Fibroblast of villous mesenchyme (primary cell): Measurements from ENCODE around the gene MISP. TPM values are rescaled to one million over a fixed set of nuclear protein-coding genes. Genes with fewer than 3 reads are reported as not detected.

Experiments used
- DNase-seq: peaks from one replicate; pipeline ENCODE4 v3.0.0-alpha.2; 2010; ENCODE audit warnings: low read depth
- H3K4me3 ChIP-seq: 2 replicates; pipeline ENCODE4 v1.5.1; 2011; ENCODE audit warnings: low read depth, mild to moderate bottlenecking, low read length
- small RNA-seq: library from RNA; depleted of rRNA; stranded (forward); fragments of <200 nt; gene quantifications from one replicate; pipeline ENCODE3, GENCODE V24; 2012
- total RNA-seq: library from RNA; depleted of rRNA; stranded (reverse); fragments of >200 nt; gene quantifications from 2 replicates; pipeline ENCODE4 v1.2.3, GENCODE V29; 2012
- TF ChIP-seq, protein P1 (sequence below): IDR thresholded peaks from 2 replicates; pipeline ENCODE4 v1.5.1; 2012; ENCODE audit warnings: low read depth, mild to moderate bottlenecking, low read length; ENCODE audit not compliant: insufficient read depth

Gene MISP
- total RNA-seq, 1 donor, result 0.43 TPM

DNA sequence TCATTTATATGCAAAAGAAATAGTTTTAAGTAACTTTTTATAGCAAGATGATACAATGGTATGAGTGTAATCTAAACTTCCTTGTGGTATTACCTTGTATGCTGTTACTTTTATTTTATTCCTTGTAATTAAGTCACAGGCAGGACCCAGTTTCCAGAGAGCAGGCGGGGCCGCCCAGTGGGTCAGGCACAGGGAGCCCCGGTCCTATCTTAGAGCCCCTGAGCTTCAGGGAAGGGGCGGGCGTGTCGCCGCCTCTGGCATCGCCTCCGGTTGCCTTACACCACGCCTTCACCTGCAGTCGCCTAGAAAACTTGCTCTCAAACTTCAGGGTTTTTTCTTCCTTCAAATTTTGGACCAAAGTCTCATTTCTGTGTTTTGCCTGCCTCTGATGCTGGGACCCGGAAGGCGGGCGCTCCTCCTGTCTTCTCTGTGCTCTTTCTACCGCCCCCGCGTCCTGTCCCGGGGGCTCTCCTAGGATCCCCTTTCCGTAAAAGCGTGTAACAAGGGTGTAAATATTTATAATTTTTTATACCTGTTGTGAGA lies 60.7 kb downstream of the MISP start:
- TF ChIP-seq, protein P1, sequence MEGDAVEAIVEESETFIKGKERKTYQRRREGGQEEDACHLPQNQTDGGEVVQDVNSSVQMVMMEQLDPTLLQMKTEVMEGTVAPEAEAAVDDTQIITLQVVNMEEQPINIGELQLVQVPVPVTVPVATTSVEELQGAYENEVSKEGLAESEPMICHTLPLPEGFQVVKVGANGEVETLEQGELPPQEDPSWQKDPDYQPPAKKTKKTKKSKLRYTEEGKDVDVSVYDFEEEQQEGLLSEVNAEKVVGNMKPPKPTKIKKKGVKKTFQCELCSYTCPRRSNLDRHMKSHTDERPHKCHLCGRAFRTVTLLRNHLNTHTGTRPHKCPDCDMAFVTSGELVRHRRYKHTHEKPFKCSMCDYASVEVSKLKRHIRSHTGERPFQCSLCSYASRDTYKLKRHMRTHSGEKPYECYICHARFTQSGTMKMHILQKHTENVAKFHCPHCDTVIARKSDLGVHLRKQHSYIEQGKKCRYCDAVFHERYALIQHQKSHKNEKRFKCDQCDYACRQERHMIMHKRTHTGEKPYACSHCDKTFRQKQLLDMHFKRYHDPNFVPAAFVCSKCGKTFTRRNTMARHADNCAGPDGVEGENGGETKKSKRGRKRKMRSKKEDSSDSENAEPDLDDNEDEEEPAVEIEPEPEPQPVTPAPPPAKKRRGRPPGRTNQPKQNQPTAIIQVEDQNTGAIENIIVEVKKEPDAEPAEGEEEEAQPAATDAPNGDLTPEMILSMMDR, result no peak
- no peak overlapping the region for H3K4me3 ChIP-seq
- DNase-seq, result no peak

DNA sequence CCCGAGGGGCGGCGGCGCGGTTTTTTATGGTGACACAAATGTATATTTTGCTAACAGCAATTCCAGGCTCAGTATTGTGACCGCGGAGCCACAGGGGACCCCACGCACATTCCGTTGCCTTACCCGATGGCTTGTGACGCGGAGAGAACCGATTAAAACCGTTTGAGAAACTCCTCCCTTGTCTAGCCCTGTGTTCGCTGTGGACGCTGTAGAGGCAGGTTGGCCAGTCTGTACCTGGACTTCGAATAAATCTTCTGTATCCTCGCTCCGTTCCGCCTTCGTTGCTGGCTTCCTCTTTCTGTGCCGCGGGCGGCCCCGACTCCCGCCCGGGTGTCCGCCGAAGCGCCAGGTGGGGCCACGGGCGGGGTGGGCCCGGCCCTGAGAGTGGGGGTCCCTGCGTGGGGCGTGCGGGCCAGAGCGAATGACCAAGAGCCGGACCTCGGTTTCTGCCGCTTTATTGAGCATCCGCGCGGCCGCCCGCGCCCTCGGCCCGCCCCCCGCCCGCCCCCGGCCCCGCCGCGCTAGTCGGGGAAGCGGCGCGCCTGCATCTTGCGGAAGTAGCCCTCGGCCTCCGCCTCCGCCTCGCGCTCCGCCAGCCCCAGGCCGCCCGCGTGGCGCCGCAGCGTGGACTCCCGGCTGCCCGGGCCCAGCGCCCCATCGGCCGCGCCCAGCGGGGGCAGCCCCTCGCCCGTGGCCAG lies 61.3 kb downstream of the MISP start:
- H3K4me3 ChIP-seq, result no peak overlapping the region
- DNase-seq, result no peak
- TF ChIP-seq, protein P1, result no peak

DNA sequence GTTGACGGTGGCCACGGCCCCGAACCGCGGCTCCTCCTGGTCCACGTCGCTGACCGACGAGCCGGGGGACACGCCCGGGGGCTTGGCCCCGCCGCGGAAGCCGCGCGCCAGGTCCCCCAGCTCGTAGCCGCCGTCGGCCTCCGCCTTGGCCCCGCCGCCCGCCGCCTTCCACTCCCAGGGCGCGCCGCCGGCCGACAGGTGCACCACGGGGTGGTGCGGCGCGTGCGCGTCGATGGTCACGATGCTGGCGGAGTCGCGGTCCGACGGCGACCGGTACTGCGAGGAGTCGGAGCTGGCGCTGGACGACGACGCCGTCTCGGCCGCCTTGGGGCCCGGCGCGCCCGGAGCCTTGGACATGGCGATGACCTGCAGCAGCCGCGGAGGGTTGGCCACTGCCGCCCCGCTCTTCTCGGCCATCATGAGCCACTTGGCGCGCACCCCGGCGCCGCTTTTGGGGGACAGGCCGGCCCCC lies 61.9 kb downstream of the MISP start:
- DNase-seq, result no peak
- TF ChIP-seq, protein P1, result no peak
- no peak overlapping the region for H3K4me3 ChIP-seq

DNA sequence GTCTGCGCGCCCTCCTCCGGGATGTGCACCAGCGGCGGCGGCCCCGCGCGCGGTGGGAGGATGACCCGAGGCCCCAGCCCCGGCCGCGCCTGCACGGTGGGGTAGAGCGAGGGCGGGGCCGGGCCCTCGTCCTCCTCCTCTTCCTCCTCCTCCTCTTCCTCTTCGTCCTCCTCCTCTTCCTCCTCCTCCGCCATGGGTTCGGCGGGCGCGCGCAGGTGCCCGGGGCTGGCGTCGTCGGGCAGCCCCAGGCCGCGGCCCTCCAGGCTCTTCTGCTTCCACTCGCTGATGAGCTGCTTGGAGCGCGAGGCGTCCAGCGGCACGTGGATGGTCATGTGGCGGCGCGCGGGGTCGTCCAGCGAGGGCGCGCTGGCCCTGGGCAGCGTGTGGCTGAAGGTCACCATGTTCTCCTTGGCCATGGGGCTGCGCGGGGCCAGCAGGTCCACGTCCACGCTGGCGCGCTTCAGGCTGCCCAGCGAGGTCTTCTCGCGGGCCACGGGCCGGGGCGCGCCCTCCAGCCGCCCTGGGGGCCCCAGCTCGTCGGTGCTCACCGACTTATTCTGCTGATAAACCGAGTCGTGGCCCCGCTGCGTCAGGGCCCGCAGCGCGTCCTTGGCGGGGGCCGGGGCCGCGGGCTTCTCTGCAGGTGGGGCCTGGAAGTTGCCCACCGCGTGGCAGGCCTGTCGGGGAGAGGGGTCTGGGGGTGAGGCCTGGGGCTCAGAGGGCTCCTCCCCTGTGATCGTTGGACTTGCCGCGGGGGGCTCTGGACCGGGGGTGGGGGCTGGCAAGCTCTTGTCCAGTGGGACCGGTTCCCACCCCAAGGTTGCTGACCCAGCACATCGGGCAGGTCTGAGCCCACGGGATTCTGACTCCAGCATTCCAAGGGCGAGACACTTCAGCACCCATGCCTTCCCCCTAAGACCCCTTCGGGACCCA lies 62.6 kb downstream of the MISP start:
- no peak for DNase-seq
- no peak overlapping the region for H3K4me3 ChIP-seq
- TF ChIP-seq, protein P1, result no peak

Small RNA genes lying within 50 kb of the gene (small RNA-seq; reads per million reads assigned to genes)
- gene MIR3187, result not detected

Other genes starting within 250 kb of the MISP start
- gene TPGS1, start 243.6 kb upstream of the MISP start, total RNA-seq, result 16.8 and 29.3 TPM in 2 replicates
- gene CDC34, start 219.4 kb upstream of the MISP start, total RNA-seq, result 52.2 and 53.1 TPM in 2 replicates
- 0.32 and 0.43 TPM in 2 replicates for gene GZMM, start 207.1 kb upstream of the MISP start, total RNA-seq
- 191 and 207 TPM in 2 replicates for gene BSG, start 178.5 kb upstream of the MISP start, total RNA-seq
- 0.32 and 0.86 TPM in 2 replicates for gene HCN2, start 161.2 kb upstream of the MISP start, total RNA-seq
- 23.2 and 25.5 TPM in 2 replicates for gene POLRMT, start 117.6 kb upstream of the MISP start, total RNA-seq
- gene FGF22, start 111.2 kb upstream of the MISP start, total RNA-seq, result not detected in 2 replicates
- gene RNF126, start 87.9 kb upstream of the MISP start, total RNA-seq, result 30.7 and 50.3 TPM in 2 replicates
- gene FSTL3, start 74.7 kb upstream of the MISP start, total RNA-seq, result 49.2 and 83.1 TPM in 2 replicates
- gene PRSS57, start 55.7 kb upstream of the MISP start, total RNA-seq, result not detected in 2 replicates
- gene PALM, start 42.2 kb upstream of the MISP start, total RNA-seq, result 0.32 and 1.7 TPM in 2 replicates
- 117 and 129 TPM in 2 replicates for gene PTBP1, start 46.3 kb downstream of the MISP start, total RNA-seq
- under 0.01 and 0.86 TPM in 2 replicates for gene PLPPR3, start 70.8 kb downstream of the MISP start, total RNA-seq
- not detected in 2 replicates for gene AZU1, start 76.7 kb downstream of the MISP start, total RNA-seq
- gene PRTN3, start 89.9 kb downstream of the MISP start, total RNA-seq, result not detected in 2 replicates
- gene ELANE, start 101.2 kb downstream of the MISP start, total RNA-seq, result not detected in 2 replicates
- gene CFD, start 108.6 kb downstream of the MISP start, total RNA-seq, result 3.9 TPM in 2 replicates
- gene MED16, start 142.1 kb downstream of the MISP start, total RNA-seq, result 26.8 and 30.0 TPM in 2 replicates
- gene RNU6-9, start 142.4 kb downstream of the MISP start, total RNA-seq, result not detected in 2 replicates
- gene R3HDM4, start 162.1 kb downstream of the MISP start, total RNA-seq, result 26.3 and 31.6 TPM in 2 replicates
- not detected in 2 replicates for gene KISS1R, start 166.2 kb downstream of the MISP start, total RNA-seq
- gene ARID3A, start 174.9 kb downstream of the MISP start, total RNA-seq, result 39.3 and 45.8 TPM in 2 replicates
- 49.7 and 77.3 TPM in 2 replicates for gene WDR18, start 233.2 kb downstream of the MISP start, total RNA-seq
- under 0.01 TPM in 2 replicates for gene GRIN3B, start 249.3 kb downstream of the MISP start, total RNA-seq